GM12872 (cell line): ENCODE results near the gene PPP3CB.

Experiments used
- TF ChIP-seq, protein P1 (sequence below): IDR thresholded peaks from 3 replicates; pipeline ENCODE4 v1.5.1; 2011; ENCODE audit warnings: low read depth, mild to moderate bottlenecking, low read length, moderate library complexity; ENCODE audit not compliant: insufficient read depth

The PPP3CB gene

GRCh38 chr10:73519336-73519735, 23.5 kb upstream of the PPP3CB start:
- TF ChIP-seq, protein P1, sequence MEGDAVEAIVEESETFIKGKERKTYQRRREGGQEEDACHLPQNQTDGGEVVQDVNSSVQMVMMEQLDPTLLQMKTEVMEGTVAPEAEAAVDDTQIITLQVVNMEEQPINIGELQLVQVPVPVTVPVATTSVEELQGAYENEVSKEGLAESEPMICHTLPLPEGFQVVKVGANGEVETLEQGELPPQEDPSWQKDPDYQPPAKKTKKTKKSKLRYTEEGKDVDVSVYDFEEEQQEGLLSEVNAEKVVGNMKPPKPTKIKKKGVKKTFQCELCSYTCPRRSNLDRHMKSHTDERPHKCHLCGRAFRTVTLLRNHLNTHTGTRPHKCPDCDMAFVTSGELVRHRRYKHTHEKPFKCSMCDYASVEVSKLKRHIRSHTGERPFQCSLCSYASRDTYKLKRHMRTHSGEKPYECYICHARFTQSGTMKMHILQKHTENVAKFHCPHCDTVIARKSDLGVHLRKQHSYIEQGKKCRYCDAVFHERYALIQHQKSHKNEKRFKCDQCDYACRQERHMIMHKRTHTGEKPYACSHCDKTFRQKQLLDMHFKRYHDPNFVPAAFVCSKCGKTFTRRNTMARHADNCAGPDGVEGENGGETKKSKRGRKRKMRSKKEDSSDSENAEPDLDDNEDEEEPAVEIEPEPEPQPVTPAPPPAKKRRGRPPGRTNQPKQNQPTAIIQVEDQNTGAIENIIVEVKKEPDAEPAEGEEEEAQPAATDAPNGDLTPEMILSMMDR = no peak

DNA sequence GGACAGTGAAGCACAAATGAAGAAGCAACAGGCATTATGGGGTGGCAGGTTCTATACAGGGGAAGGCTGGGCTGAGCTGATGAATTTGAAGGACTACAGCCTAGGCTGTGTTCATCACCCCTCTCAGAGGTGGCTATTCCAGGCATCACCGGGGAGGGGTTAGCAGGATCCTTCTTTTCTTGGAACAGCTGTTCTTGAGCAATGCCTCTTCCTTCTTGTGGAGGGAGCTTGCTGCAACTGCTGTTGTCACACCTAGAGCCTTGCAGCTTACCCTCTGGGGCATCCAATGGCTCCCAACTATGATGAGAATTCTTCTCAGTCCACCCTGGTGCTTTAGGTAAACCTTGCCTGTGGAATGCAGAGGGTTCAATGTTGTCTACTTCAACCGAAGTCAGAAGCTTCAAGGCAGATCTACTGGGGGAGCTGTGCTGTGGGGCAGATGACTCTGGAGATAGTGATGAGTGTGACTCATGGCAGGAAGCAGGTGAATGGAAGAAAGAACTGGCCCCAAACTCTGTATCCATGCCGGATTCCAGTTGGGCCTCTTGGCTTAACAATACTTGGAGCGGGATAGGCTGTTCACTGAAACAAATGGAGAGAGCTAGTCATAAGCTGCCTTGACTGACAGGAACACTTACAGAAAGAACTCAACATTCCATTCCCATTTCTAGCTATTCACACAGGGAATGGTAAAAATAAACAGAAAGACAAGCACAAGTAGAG, 21.5 kb upstream of the PPP3CB start:
- TF ChIP-seq, protein P1 = no peak

DNA sequence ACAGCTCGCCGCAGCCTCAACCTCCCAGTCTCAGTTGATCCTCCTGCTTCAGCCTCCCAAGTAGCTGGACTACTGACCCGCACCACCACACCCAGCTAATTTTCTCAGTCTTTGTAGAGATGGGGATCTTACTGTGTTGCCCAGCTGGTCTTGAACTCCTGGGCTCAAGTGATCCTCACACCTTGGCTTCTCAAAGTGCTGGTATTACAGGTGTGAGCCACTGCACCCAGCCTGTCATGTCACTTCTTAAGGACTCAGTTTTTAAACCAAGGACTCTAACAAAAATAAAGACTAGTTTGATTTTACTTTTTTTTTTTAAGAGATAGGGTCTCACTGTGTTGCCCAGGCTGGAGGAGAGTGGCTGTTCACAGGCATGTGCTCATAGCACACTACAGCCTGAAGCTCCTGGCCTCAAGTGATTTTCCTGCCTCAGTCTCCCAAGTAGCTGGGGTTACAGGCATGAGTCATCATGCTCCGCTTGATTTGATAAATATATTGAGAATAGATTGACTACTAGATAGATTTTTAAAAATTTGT, 16.5 kb upstream of the PPP3CB start:
- TF ChIP-seq, protein P1 = no peak

GRCh38 chr10:73509695-73510094, 13.9 kb upstream of the PPP3CB start:
- TF ChIP-seq, protein P1 = no peak

- TF ChIP-seq, protein P1 = no peak
Measured at GRCh38 chr10:73506491-73506890, 10.7 kb upstream of the PPP3CB start.

GRCh38 chr10:73506074-73506473, 10.2 kb upstream of the PPP3CB start:
- TF ChIP-seq, protein P1 = no peak

DNA sequence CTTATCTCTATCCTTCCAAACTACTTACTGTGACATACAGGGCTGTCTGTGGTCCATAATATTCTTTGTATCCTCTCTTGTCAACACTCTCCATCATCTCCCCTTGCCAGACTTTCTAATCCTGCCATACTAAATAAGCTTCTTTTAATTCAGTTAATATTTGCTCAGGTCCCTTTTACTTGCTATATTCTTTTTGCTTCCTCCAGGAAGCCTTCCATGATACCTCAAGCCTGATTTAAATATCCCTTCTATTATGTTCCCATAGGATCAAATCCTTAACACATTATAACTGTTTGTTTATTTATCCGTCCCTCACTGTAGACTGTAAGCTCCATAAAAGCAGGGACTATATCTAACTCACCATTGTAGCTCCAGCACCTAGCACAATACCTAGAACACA, 7.2 kb upstream of the PPP3CB start:
- TF ChIP-seq, protein P1 = no peak
